Adipocyte (in vitro differentiated cells): ENCODE data around the gene HIC2.
"Not testable (repeated sequence)": the region's sequence is repeated elsewhere in the genome, so short reads cannot be mapped to it uniquely, and the experiment has no call there.

Source experiments
- DNase-seq: peaks from one replicate; pipeline ENCODE4 v3.0.0-alpha.2; 2015; ENCODE audit warnings: low read depth
- H3K27me3 ChIP-seq: replicated peaks from 2 replicates; pipeline ENCODE4 v1.7.0; 2013; ENCODE audit warnings: mild to moderate bottlenecking, low read length, moderate library complexity; ENCODE audit not compliant: control insufficient read depth, insufficient read depth
- H3K36me3 ChIP-seq: 2 replicates; pipeline ENCODE4 v1.7.0; 2013; ENCODE audit warnings: low read length, mild to moderate bottlenecking, moderate library complexity; ENCODE audit not compliant: control insufficient read depth, insufficient read depth, severe bottlenecking
- H3K4me1 ChIP-seq: 2 replicates; pipeline ENCODE4 v1.7.0; 2013; ENCODE audit warnings: mild to moderate bottlenecking, low read length, moderate library complexity; ENCODE audit not compliant: control insufficient read depth, insufficient read depth
- H3K4me3 ChIP-seq: 2 replicates; pipeline ENCODE4 v1.7.0; 2013; ENCODE audit warnings: mild to moderate bottlenecking, low read length, moderate library complexity
- H3K9ac ChIP-seq: 2 replicates; pipeline ENCODE4 v1.7.0; 2013; ENCODE audit warnings: mild to moderate bottlenecking, low read length, moderate library complexity
- H3K9me3 ChIP-seq: 2 replicates; pipeline ENCODE4 v1.7.0; 2013; ENCODE audit warnings: mild to moderate bottlenecking, low read length, moderate library complexity; ENCODE audit not compliant: control insufficient read depth

Gene HIC2

DNA sequence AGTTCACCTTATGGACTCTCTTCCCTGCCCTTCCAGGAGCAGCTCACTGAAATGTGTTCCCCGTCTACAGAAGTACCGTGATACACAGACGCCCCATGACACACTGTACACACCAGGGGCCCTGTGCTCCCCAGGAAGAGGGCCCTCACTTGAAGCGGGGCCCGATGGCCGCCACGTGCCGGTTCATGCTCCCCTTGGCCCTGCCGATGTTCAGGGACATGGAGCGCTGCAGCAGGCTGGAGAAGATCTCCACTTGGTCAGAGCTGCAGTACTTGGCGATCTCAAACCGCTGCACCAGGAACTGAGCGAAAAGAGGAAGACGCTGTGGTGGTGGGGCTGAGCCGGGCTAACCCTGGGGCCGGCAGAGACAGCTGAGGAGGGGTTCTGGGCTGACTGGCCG is 70.6 kb downstream of the HIC2 start:
- H3K4me1 ChIP-seq, H3K4me3 ChIP-seq, H3K9ac ChIP-seq, H3K27me3 ChIP-seq, H3K9me3 ChIP-seq, H3K36me3 ChIP-seq, DNase-seq: not testable (repeated sequence)

DNA sequence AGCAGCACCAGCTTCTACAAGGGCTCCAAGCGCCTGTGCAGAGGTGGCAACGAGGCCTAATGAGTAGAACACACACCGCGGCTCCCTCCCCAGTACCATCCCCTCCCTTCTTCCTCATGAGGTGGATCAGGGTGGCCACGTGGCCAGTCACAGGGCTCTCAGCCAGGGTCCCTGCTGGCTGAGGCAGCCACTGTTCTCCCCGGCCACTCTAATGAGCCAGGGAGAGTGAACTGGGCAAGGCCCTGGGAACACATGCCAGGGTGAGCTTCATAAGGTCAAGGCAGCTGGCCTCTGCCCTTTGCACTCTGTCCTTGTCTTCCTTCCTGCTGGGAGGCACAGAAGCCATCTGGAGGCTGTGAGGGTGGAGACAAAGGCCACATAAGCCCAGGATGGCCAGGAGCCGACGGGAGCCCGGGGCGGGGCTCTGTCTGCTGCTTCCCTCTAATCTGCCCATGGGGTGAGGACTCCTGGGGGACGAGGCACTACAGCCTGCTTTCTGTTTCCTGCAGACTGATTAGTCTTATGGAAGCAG is 72.0 kb downstream of the HIC2 start:
- not testable (repeated sequence) for H3K9ac ChIP-seq, H3K4me3 ChIP-seq, DNase-seq, H3K4me1 ChIP-seq, H3K36me3 ChIP-seq, H3K9me3 ChIP-seq, H3K27me3 ChIP-seq

DNA sequence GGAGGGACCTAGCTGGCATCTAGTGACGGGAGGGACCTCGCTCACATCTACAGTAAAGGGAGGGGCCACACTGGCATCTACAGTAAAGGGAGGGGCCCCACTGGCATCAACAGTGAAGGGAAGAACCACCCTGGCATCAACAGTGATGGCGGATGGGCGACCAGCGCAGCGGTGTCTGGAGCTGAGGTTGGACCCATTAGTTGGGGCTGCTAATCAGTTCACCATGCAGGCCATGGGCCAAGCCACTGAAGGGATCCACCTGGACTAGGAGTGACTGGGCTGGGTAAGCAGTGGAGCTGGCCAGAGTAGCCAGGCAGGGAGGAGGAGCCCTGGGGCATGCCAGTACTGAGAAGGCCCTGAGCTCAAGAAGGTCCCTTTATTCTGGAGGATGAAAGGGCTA is 73.4 kb downstream of the HIC2 start:
- H3K4me3 ChIP-seq, H3K9ac ChIP-seq, H3K9me3 ChIP-seq, H3K4me1 ChIP-seq, H3K27me3 ChIP-seq, DNase-seq, H3K36me3 ChIP-seq: not testable (repeated sequence)

DNA sequence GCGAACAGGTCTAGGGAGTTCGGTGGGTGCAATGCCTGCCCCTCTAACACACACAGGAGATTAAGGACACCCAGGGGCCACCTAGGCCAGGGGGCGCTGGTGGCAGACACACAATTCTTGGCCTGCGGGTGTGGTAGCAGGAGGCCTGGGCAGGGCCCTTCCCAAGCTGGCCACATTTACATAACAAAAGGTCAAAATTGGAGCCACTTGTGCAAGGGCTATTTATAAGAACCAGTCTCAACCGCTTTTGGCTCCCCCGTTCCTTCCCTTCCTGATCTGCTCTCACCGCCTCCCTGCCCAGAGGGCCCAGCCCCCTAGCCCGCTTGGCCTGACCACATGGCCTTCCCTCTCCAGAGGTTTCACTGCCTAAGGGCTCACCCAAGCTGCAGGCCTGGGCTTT is 75.1 kb downstream of the HIC2 start:
- not testable (repeated sequence) for H3K4me1 ChIP-seq, H3K27me3 ChIP-seq, H3K9ac ChIP-seq, H3K36me3 ChIP-seq, H3K9me3 ChIP-seq, H3K4me3 ChIP-seq, DNase-seq

DNA sequence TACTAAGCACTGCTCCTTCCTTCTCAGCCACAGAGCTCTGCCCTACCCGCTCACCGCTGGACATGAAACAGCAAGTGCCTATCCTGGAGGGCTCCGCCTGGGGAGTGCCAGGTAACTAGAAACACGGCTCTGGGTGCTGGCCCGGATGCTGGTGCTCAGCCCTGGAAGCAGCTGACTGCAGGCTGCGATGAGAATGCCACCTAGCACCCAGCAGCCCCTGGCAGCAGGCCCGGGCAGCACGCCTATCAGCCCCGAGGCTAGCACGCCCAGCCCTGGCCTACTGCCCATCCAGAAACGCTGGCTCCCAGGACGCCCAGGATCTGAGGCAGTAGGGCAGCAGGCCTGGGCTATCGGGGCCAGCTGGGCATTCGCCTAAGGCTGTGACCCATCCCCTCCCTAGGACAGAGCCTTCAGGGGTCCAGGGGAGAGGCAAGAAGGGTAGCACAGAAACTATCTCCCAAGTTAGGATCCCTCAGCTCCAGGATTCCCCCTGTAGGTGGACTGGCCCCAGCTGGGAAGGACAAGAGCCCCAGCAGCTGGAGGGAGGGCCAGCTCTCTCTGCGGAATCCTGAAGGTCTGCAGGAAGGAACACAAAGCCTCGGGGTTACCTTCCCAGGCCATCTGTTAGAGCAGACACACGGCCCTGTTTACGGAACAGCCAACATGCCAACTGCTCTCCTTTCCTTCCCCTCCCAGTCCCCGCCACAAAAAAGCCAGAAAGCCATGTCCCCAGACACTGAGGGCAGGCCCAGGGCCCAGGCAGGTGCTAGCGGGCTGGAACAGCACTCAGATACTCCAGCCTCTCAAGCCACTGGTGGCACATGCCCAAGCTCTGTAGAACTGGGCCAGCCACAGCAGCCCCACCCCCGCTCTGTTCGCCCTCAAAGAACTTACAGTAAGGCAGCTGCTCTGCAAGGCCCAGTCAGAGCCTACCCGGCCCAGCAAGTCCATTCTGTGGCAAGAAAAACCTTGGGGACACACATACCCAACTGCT is 76.9 kb downstream of the HIC2 start:
- not testable (repeated sequence) for H3K9ac ChIP-seq, H3K36me3 ChIP-seq, H3K4me1 ChIP-seq, H3K9me3 ChIP-seq, DNase-seq, H3K4me3 ChIP-seq, H3K27me3 ChIP-seq

DNA sequence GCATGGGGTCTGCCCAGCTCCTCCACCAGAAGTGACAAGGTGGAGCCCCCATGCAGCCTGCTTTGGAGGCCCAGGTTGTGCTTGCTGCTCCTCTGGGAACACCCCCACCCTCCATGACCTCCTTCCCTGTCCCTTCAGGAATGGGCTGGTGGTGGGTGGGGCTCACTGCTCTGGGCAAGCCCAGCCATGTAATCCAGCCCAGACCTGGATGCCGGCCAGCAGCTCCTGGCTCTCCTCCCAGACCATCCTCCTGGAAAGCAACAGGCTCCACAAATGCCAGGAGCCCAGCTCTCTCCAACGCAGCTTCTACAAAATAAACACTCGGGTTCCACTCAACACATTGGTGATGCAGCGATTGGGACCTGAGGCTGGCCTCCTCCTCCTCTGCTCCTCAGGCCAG is 80.8 kb downstream of the HIC2 start:
- not testable (repeated sequence) for H3K4me1 ChIP-seq, H3K9ac ChIP-seq, H3K9me3 ChIP-seq, H3K4me3 ChIP-seq, H3K36me3 ChIP-seq, H3K27me3 ChIP-seq, DNase-seq

DNA sequence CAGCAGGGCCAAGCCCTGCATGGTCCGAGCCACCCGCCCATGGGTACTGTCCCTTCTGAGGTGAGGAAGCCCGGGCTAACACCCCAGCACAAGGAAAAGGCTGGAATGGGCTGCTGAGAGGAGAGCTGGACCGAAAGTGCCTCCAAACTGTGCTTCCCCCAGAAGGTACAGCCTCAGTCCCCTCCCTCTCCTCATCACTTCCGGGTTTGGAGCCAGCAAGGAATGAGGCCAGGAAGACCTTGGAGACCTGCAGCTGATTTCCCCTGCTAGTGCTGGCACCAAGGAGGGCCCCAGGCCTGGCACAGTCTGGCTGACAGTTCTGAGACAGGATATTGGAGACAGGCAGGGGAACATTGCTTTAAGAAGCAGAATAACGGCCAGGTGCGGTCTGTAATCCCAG is 81.3 kb downstream of the HIC2 start:
- not testable (repeated sequence) for DNase-seq, H3K4me1 ChIP-seq, H3K9me3 ChIP-seq, H3K4me3 ChIP-seq, H3K27me3 ChIP-seq, H3K36me3 ChIP-seq, H3K9ac ChIP-seq

DNA sequence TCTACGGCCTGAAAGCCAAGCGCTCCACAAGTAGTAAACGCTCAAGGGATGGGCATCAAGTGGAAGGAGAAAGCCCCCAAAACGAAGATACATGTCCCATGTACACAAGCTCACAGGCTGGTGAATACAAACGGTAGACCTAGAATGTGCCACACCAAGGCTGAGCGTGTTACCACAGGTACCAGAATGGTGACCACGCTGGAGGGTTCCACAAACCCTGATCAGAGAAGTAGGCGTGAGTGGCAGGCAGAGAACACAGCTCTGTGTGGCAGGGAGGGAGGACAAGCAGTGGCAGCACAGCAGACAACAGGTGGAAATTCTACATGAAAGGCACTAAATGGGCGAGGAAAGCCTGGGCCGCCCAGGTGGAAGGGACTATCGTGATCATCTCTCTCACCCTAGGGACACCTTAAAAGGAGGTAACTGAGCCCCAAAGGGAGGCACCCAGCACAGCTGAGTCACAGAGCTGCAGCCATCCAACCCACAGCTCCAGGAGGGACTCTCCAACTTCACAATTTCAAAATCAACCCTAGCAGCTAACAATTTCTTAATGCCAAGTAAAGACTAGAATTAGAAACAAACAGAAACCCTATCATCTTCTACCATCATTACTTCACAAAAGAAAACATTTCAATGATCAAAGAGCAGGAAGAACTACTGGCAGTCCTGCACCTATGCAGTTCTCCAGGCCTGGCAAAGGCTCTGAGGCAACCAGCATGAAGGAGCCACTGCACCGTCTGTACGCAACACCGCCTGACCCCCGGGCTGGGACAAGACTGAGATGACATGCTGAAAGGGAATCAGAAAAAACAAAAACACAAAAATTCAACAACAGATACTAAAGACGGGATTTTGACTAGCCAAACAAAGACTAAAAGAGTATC is 82.7 kb downstream of the HIC2 start:
- not testable (repeated sequence) for H3K36me3 ChIP-seq, H3K4me3 ChIP-seq, H3K9ac ChIP-seq, DNase-seq, H3K27me3 ChIP-seq, H3K9me3 ChIP-seq, H3K4me1 ChIP-seq
